K562 (cell line): Measurements from ENCODE around the gene MBNL1. TPM values are rescaled to one million over a fixed set of nuclear protein-coding genes. Genes with fewer than 3 reads are reported as not detected.

ENCODE experiments used
- ATAC-seq: fragments of 200-7000 bp; cut with Tn5 transposase; 3 replicates; pipeline ENCODE4 v1.9.1; 2020; ENCODE audit warnings: moderate library complexity
- BruUV-seq: library from RNA; stranded (reverse); fragments of 400-500 nt; replicated peaks from 2 replicates; lab custom pipeline; 2021; lab: Mats Ljungman, UMichigan
- CTCF ChIA-PET: fragments of 300-600 bp; formaldehyde crosslinking; extraction: SDS; loops from one replicate; lab custom pipeline; 2021; ENCODE audit warnings: low intra/inter-chr PET ratio; lab: Yijun Ruan, JAX
- POLR2A ChIA-PET: fragments of 300-600, 350-650 bp; sonication (Branson Sonifier 250); formaldehyde crosslinking; extraction: SDS; loops from one replicate; lab custom pipeline; 2021; ENCODE audit warnings: antibody characterized with exemption, inconsistent platforms; lab: Yijun Ruan, JAX
- DNase-seq, 4 experiments: peaks; one replicate each; pipeline versions ENCODE4 v3.0.0 to v3.0.0-alpha.2; 2011 to 2018; ENCODE audit warnings: low spot score in 3 of 4, mixed read lengths in 3 of 4; ENCODE audit errors: extremely low read depth in 1 of 4
- FAIRE-seq: peaks from 2 replicates; lab custom pipeline; 2011; peaks lifted over from hg19 to GRCh38; lab: Jason Lieb, UNC
- H2AFZ ChIP-seq: 2 replicates; pipeline ENCODE4 v1.6.0; 2011; ENCODE audit warnings: low read depth, low read length, control low read depth, inconsistent platforms
- H3K27ac ChIP-seq: fragments of 200-600 bp; 3 replicates; pipeline ENCODE4 v1.8.0; 2011; ENCODE audit warnings: low read depth, mild to moderate bottlenecking, control low read depth, inconsistent platforms, low read length, moderate library complexity, mixed read lengths; ENCODE audit errors: extremely low read depth
- H3K27me3 ChIP-seq, 2 experiments: fragments of 300-600 bp in 1 of 2; 2 replicates in 1 of 2; 3 replicates in 1 of 2; pipeline versions ENCODE4 v1.6.0 to v1.8.0; 2011; ENCODE audit warnings: inconsistent platforms in 2 of 2, low read length in 2 of 2, mild to moderate bottlenecking in 1 of 2, mixed read lengths in 1 of 2, moderate library complexity in 1 of 2; ENCODE audit not compliant: control insufficient read depth in 2 of 2, insufficient read depth in 2 of 2
- H3K36me3 ChIP-seq: fragments of 300-600 bp; 3 replicates; pipeline ENCODE4 v1.8.0; 2011; ENCODE audit warnings: mild to moderate bottlenecking, low read length, inconsistent platforms; ENCODE audit not compliant: control insufficient read depth, insufficient read depth
- H3K4me1 ChIP-seq, 2 experiments: fragments of 200-600 bp in 1 of 2; replicated peaks in 1 of 2; 2 replicates in 1 of 2; 3 replicates in 1 of 2; pipeline versions ENCODE4 v1.5.1 to v1.8.0; 2011; ENCODE audit warnings: inconsistent platforms in 2 of 2, low read length in 2 of 2, mild to moderate bottlenecking in 1 of 2, mixed read lengths in 1 of 2, moderate library complexity in 1 of 2; ENCODE audit not compliant: control insufficient read depth in 2 of 2, insufficient read depth in 2 of 2
- H3K4me2 ChIP-seq: 2 replicates; pipeline ENCODE4 v1.6.1; 2011; ENCODE audit warnings: low read length, control low read depth, inconsistent platforms, mixed read lengths; ENCODE audit not compliant: insufficient read depth
- H3K4me3 ChIP-seq: fragments of 200-600 bp; sonication (generic), shearing (Covaris generic); 2 replicates; pipeline ENCODE4 v1.5.1; 2016; ENCODE audit warnings: control low read depth, inconsistent platforms
- H3K79me2 ChIP-seq: fragments of 200-600 bp; 3 replicates; pipeline ENCODE4 v1.8.0; 2011; ENCODE audit warnings: low read length, inconsistent platforms; ENCODE audit not compliant: control insufficient read depth, insufficient read depth
- H3K9ac ChIP-seq, 2 experiments: 2 replicates each; pipeline versions ENCODE4 v1.6.0 to v1.6.1; 2011; ENCODE audit warnings: low read depth in 2 of 2, low read length in 2 of 2, control low read depth in 1 of 2, inconsistent platforms in 1 of 2, mild to moderate bottlenecking in 1 of 2, mixed read lengths in 1 of 2; ENCODE audit not compliant: insufficient read depth in 1 of 2
- H3K9me1 ChIP-seq: one replicate; pipeline ENCODE4 v1.6.0; 2011; ENCODE audit warnings: inconsistent platforms, mild to moderate bottlenecking, low read length, moderate library complexity; ENCODE audit not compliant: control insufficient read depth, insufficient read depth
- H3K9me3 ChIP-seq: replicated peaks from 2 replicates; pipeline ENCODE4 v1.5.1; 2011; ENCODE audit warnings: low read depth, low read length, inconsistent platforms; ENCODE audit not compliant: control insufficient read depth, insufficient read depth
- H4K20me1 ChIP-seq: replicated peaks from 2 replicates; pipeline ENCODE4 v1.6.1; 2011; ENCODE audit warnings: low read length, inconsistent platforms, mixed read lengths; ENCODE audit not compliant: control insufficient read depth, insufficient read depth
- ATF2 ChIP-seq: sonication (generic); formaldehyde crosslinking; IDR thresholded peaks from 2 replicates; pipeline ENCODE4 v1.8.1; 2022; ENCODE audit warnings: missing genetic modification reagents
- GATAD2B ChIP-seq: fragments of 450-650 bp; IDR thresholded peaks from 2 replicates; pipeline ENCODE4 v1.6.1; 2017; ENCODE audit warnings: mild to moderate bottlenecking, borderline replicate concordance
- HDAC1 ChIP-seq, 2 experiments: fragments of 450-650 bp; IDR thresholded peaks; 2 replicates each; pipeline ENCODE4 v1.6.1; 2016 to 2017; ENCODE audit warnings: inconsistent platforms in 1 of 2, mild to moderate bottlenecking in 1 of 2, moderate library complexity in 1 of 2
- SIN3B ChIP-seq: fragments of 450-650 bp; IDR thresholded peaks from 2 replicates; pipeline ENCODE4 v1.6.1; 2017; ENCODE audit warnings: low read depth, mild to moderate bottlenecking, moderate library complexity
- SMARCE1 ChIP-seq: fragments of 450-650 bp; IDR thresholded peaks from 2 replicates; pipeline ENCODE4 v1.7.1; 2016; ENCODE audit warnings: mild to moderate bottlenecking
- TRIM28 ChIP-seq: fragments of 450-650 bp; IDR thresholded peaks from 2 replicates; pipeline ENCODE4 v1.6.1; 2017
- ZNF316 ChIP-seq: fragments of 450-650 bp; IDR thresholded peaks from 2 replicates; pipeline ENCODE4 v1.6.1; 2016
- WGBS: fragments of 100-300 bp; shearing (Covaris generic); methylation state at CpG from one replicate; pipeline ENCODE4 v1.1.6; 2016; ENCODE audit warnings: low coverage, mixed read lengths; ENCODE audit not compliant: insufficient coverage; ENCODE audit errors: missing lambda C conversion rate; 5-methylcytosine and 5-hydroxymethylcytosine counted together
- in situ Hi-C: fragments of 300-500 bp; cut with MboI; formaldehyde crosslinking; loops from 4 replicates; pipeline ENCODE4 v1.15.0; 2018; ENCODE audit warnings: inconsistent platforms, mixed read lengths
- intact Hi-C: fragments of 100-400 bp; cut with micrococcal nuclease; formaldehyde crosslinking; loops from 2 replicates; pipeline ENCODE4 v1.14.2; 2022
- polyA plus RNA-seq, 8 experiments: library from polyadenylated mRNA; depleted of rRNA in 4 of 8; stranded (reverse) in 5 of 8; unstranded in 3 of 8; fragments of >200 nt; fragmentation: Nextera tagmentation in 2 of 8; fragmentation: Illumina TruSeq in 1 of 8; extraction: Ambion mirVana in 2 of 8; extraction: Trizol in 1 of 8; gene quantifications; 2 replicates each; pipeline versions ENCODE4 v1.2.1 to v1.2.3, GENCODE V29; 2011 to 2014; ENCODE audit warnings: inconsistent platforms in 1 of 8, missing spikeins in 1 of 8
- total RNA-seq, 7 experiments: library from RNA; depleted of rRNA in 6 of 7; stranded (reverse); fragments of >200 nt in 6 of 7; fragmentation: Illumina TruSeq in 2 of 7; extraction: Trizol in 2 of 7; gene quantifications; 2 replicates each; pipeline versions ENCODE4 v1.2.1 to v1.2.3, GENCODE V29; 2011 to 2021; ENCODE audit warnings: low replicate concordance in 1 of 7

MBNL1 gene
- total and polyA plus RNA-seq, 9 of the 15 experiments (the other 6 are each of a cell fraction or from before 2014, with no cell fraction given): 70.3 to 243 (median 220) TPM

- TF ChIP-seq HDAC1 (IDR thresholded peaks at IDR 0.05) (no peak), SMARCE1 (no peak), GATAD2B (no peak), SIN3B (no peak), ATF2 (CRISPR knock-in tag) (no peak)
Observed at GRCh38 chr3:152350776-152351175, 82.0 kb downstream of the MBNL1 start (continued).

GRCh38 chr3:152352554-152352953 is 83.8 kb downstream of the MBNL1 start:
- H3K9me1 ChIP-seq: no peaks in the 10 kb centered on the region
- POLR2A ChIA-PET: no interaction called here
- no peak overlapping the region for H3K4me3 ChIP-seq
- H3K9ac ChIP-seq: no peak overlapping the region
- intact Hi-C loops (no loop called here), in situ Hi-C loops (no loop called here)
- ATAC-seq (peak; percentile 25), DNase-seq (no peak), FAIRE-seq (no peak)
- WGBS: 92% methylated on average over 4 of the region's 4 CpGs
- peaks cover 8% of the 10 kb centered on the region for H4K20me1 ChIP-seq
- H3K4me2 ChIP-seq: no peak overlapping the region
- H3K79me2 ChIP-seq: peaks cover 100% of the 10 kb centered on the region
- no peaks in the 10 kb centered on the region for H3K27me3 ChIP-seq
- no peaks in the 10 kb centered on the region for H3K9me3 ChIP-seq
- no peak overlapping the region for H3K27ac ChIP-seq
- CTCF ChIA-PET: no interaction called here
- no peak overlapping the region for H2AFZ ChIP-seq
- BruUV-seq: no TSS peak
- TF ChIP-seq ZNF316 (peak; percentile 18; the same call in 1 of the 2 replicates), TRIM28 (no peak)
- TF ChIP-seq, all 486 proteins: peak for 1
- peaks cover 55% of the 10 kb centered on the region for H3K36me3 ChIP-seq
- H3K4me1 ChIP-seq: peaks cover 3 to 13% of the 10 kb centered on the region in 2 experiments; a peak in 3 of 5 replicates
